K562 (cell line): Measurements from ENCODE around the gene GLG1. TPM values are rescaled to one million over a fixed set of nuclear protein-coding genes. Genes with fewer than 3 reads are reported as not detected.

Source experiments
- SIN3A ChIP-seq, 2 experiments: fragments of 150-350 bp in 1 of 2; IDR thresholded peaks; 2 replicates each; pipeline ENCODE4 v1.6.1; 2011 to 2016; ENCODE audit warnings: borderline replicate concordance in 2 of 2, low read depth in 2 of 2, low read length in 2 of 2, mild to moderate bottlenecking in 2 of 2, moderate library complexity in 2 of 2; ENCODE audit not compliant: control insufficient read depth in 1 of 2
- ZBTB40 ChIP-seq, 2 experiments: fragments of 450-650 bp in 1 of 2; sonication (generic) in 1 of 2; formaldehyde crosslinking in 1 of 2; IDR thresholded peaks; 2 replicates each; pipeline versions ENCODE4 v1.7.1 to v1.9.0; 2016 to 2022; ENCODE audit warnings: inconsistent platforms in 1 of 2, mild to moderate bottlenecking in 1 of 2, missing genetic modification reagents in 1 of 2
- polyA plus RNA-seq, 8 experiments: library from polyadenylated mRNA; depleted of rRNA in 4 of 8; stranded (reverse) in 5 of 8; unstranded in 3 of 8; fragments of >200 nt; fragmentation: Nextera tagmentation in 2 of 8; fragmentation: Illumina TruSeq in 1 of 8; extraction: Ambion mirVana in 2 of 8; extraction: Trizol in 1 of 8; gene quantifications; 2 replicates each; pipeline versions ENCODE4 v1.2.1 to v1.2.3, GENCODE V29; 2011 to 2014; ENCODE audit warnings: inconsistent platforms in 1 of 8, missing spikeins in 1 of 8
- total RNA-seq, 7 experiments: library from RNA; depleted of rRNA in 6 of 7; stranded (reverse); fragments of >200 nt in 6 of 7; fragmentation: Illumina TruSeq in 2 of 7; extraction: Trizol in 2 of 7; gene quantifications; 2 replicates each; pipeline versions ENCODE4 v1.2.1 to v1.2.3, GENCODE V29; 2011 to 2021; ENCODE audit warnings: low replicate concordance in 1 of 7

GLG1 gene
- total and polyA plus RNA-seq, 9 of the 15 experiments (the other 6 are each of a cell fraction or from before 2014, with no cell fraction given): 6.2 to 36.0 (median 23.6) TPM

- no peak for TF ChIP-seq ZBTB40 (IDR thresholded peaks at IDR 0.05)
- no peak for TF ChIP-seq ZBTB40 (CRISPR knock-in tag; IDR thresholded peaks at IDR 0.05)
- no peak for TF ChIP-seq SIN3A (IDR thresholded peaks at IDR 0.05; ENCODE audit: borderline replicate concordance in 2 of 2, control insufficient read depth in 1 of 2, low read depth in 2 of 2, low read length in 2 of 2)
Measured at GRCh38 chr16:74461826-74462225, 145.1 kb downstream of the GLG1 start (continued).
